ENCODE measurements around the gene TRPV6.

DNA sequence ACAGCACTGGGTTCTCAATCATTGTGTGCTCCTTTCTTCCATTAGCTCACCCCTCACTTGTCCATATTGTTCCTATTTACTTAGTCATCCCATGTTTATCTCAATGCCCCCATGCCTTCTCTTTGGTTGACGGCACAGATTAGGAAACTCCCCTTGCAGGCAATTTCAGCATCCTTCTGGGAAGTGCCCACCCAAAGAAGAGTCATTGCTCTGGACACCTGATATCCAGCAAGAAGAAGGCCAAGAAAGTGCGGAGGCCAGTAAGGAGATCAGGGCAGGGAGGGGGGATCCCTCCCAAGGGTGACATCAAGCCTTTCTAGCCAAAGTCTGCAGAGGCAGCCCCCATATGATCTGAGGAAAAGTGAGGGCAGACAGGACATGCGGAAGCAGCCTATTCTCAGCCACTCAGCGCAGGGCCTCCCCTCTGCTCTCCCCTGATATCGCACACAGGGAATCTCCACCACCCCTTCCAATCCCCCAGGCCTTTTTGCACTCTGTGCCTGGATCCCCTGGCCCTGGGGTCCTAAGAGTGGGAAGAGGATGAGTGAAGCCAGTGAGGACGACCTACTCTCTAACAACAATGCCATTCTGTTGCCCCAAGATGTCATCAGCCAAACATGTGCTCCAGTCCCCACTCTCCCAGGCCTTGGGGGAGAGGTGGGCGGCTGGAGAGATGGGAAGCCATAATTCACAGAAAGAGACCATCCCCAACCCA, 1.8 kb downstream of the TRPV6 start:
- TF ChIP-seq POLR2A (IDR thresholded peaks at IDR 0.05; ENCODE audit: low read depth, low read length) = no peak
- TF ChIP-seq CHD1 (IDR thresholded peaks at IDR 0.05; ENCODE audit: low read depth, low read length) = no peak
- TF ChIP-seq, protein P1, sequence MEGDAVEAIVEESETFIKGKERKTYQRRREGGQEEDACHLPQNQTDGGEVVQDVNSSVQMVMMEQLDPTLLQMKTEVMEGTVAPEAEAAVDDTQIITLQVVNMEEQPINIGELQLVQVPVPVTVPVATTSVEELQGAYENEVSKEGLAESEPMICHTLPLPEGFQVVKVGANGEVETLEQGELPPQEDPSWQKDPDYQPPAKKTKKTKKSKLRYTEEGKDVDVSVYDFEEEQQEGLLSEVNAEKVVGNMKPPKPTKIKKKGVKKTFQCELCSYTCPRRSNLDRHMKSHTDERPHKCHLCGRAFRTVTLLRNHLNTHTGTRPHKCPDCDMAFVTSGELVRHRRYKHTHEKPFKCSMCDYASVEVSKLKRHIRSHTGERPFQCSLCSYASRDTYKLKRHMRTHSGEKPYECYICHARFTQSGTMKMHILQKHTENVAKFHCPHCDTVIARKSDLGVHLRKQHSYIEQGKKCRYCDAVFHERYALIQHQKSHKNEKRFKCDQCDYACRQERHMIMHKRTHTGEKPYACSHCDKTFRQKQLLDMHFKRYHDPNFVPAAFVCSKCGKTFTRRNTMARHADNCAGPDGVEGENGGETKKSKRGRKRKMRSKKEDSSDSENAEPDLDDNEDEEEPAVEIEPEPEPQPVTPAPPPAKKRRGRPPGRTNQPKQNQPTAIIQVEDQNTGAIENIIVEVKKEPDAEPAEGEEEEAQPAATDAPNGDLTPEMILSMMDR (conservative IDR thresholded peaks at IDR 0.05; ENCODE audit: low read depth, low read length) = no peak
- no peak for TF ChIP-seq BHLHE40 (IDR thresholded peaks at IDR 0.05; ENCODE audit: low read depth, low read length)
- TF ChIP-seq MXI1 (IDR thresholded peaks at IDR 0.05; ENCODE audit: borderline replicate concordance, low read depth, low read length) = no peak
- TF ChIP-seq RAD21 (IDR thresholded peaks at IDR 0.05; ENCODE audit: low read length) = no peak
- TF ChIP-seq MAZ (IDR thresholded peaks at IDR 0.05; ENCODE audit: borderline replicate concordance, low read depth, low read length) = no peak
- no peak for TF ChIP-seq MAFK (IDR thresholded peaks at IDR 0.05; ENCODE audit: low read depth, low read length)
- TF ChIP-seq RFX5 (IDR thresholded peaks at IDR 0.05; ENCODE audit: low read depth, low read length) = no peak
- no peak for TF ChIP-seq RCOR1 (IDR thresholded peaks at IDR 0.05; ENCODE audit: insufficient replicate concordance, low read length)
- no peak for TF ChIP-seq CEBPB (IDR thresholded peaks at IDR 0.05; ENCODE audit: low read depth, low read length)
- no peak for TF ChIP-seq FOS (IDR thresholded peaks at IDR 0.05; ENCODE audit: low read depth, low read length)
- no peak for TF ChIP-seq SMC3 (IDR thresholded peaks at IDR 0.05; ENCODE audit: low read depth, low read length)
- no peak for TF ChIP-seq NFE2L2 (IDR thresholded peaks at IDR 0.05; ENCODE audit: low read depth, low read length)
